ENCODE data around the gene KDM5A.
"Not testable (repeated sequence)": the region's sequence is repeated elsewhere in the genome, so short reads cannot be mapped to it uniquely, and the experiment has no call there.

Gene KDM5A

GRCh38 chr12:389142-390096, at the start of gene KDM5A:
TSS of gene KDM5A (minus strand) at chr12:389320. CDS start at chr12:389091, 229 bp downstream.
- DNase-seq (ENCODE audit: low spot score) = peak; percentile 95

- DNase-seq (ENCODE audit: low spot score) = not testable (repeated sequence)
Observed at GRCh38 chr12:435737-436136, 46.6 kb upstream of the KDM5A start.

GRCh38 chr12:422526-422925, 33.4 kb upstream of the KDM5A start:
- no peak for DNase-seq (ENCODE audit: low spot score)

- DNase-seq (ENCODE audit: low spot score) = no peak
Observed at GRCh38 chr12:418432-418831, 29.3 kb upstream of the KDM5A start.

GRCh38 chr12:414859-415258, 25.7 kb upstream of the KDM5A start:
- no peak for DNase-seq (ENCODE audit: low spot score)

GRCh38 chr12:402029-402389, 12.9 kb upstream of the KDM5A start:
- peak; percentile 59 for DNase-seq (ENCODE audit: low spot score)

GRCh38 chr12:401235-402028, 12.3 kb upstream of the KDM5A start, which contains the start of gene CCDC77:
TSS of gene CCDC77 (plus strand) at chr12:401644. CDS start at chr12:409384, 7,740 bp downstream.
- DNase-seq (ENCODE audit: low spot score) = peak; percentile 97

GRCh38 chr12:400828-401227, 11.7 kb upstream of the KDM5A start:
- no peak for DNase-seq (ENCODE audit: low spot score)

- DNase-seq (ENCODE audit: low spot score) = peak; percentile 81
Observed at GRCh38 chr12:388541-389141, 479 bp downstream of the KDM5A start.

GRCh38 chr12:388012-388411, 1.1 kb downstream of the KDM5A start:
- no peak for DNase-seq (ENCODE audit: low spot score)

GRCh38 chr12:386651-387050, 2.5 kb downstream of the KDM5A start:
- DNase-seq (ENCODE audit: low spot score) = no peak

- DNase-seq (ENCODE audit: low spot score) = not testable (repeated sequence)
Observed at GRCh38 chr12:370739-371485, 18.2 kb downstream of the KDM5A start.

- no peak for DNase-seq (ENCODE audit: low spot score)
Observed at GRCh38 chr12:367972-368371, 21.1 kb downstream of the KDM5A start.

GRCh38 chr12:366820-367219, 22.3 kb downstream of the KDM5A start:
- no peak for DNase-seq (ENCODE audit: low spot score)

GRCh38 chr12:359091-359490, 30.0 kb downstream of the KDM5A start:
- DNase-seq (ENCODE audit: low spot score) = no peak

GRCh38 chr12:356276-356988, 32.7 kb downstream of the KDM5A start:
- DNase-seq (ENCODE audit: low spot score) = no peak

GRCh38 chr12:351197-351596, 37.9 kb downstream of the KDM5A start:
- not testable (repeated sequence) for DNase-seq (ENCODE audit: low spot score)

GRCh38 chr12:349625-350024, 39.5 kb downstream of the KDM5A start:
- not testable (repeated sequence) for DNase-seq (ENCODE audit: low spot score)

- DNase-seq (ENCODE audit: low spot score) = not testable (repeated sequence)
Observed at GRCh38 chr12:343036-343435, 46.1 kb downstream of the KDM5A start.

- no peak for DNase-seq (ENCODE audit: low spot score)
Observed at GRCh38 chr12:337039-337438, 52.1 kb downstream of the KDM5A start.

GRCh38 chr12:334125-334524, 55.0 kb downstream of the KDM5A start:
- DNase-seq (ENCODE audit: low spot score) = no peak

Measured in NAMALWA (cell line).